ENCODE measurements around the gene FAM222B. TPM values are rescaled to one million over a fixed set of nuclear protein-coding genes. Genes with fewer than 3 reads are reported as not detected.

The FAM222B gene
- polyA plus RNA-seq, 2 of the 4 experiments (the other 2 are of a cell fraction): 10.7 to 15.6 TPM

DNA sequence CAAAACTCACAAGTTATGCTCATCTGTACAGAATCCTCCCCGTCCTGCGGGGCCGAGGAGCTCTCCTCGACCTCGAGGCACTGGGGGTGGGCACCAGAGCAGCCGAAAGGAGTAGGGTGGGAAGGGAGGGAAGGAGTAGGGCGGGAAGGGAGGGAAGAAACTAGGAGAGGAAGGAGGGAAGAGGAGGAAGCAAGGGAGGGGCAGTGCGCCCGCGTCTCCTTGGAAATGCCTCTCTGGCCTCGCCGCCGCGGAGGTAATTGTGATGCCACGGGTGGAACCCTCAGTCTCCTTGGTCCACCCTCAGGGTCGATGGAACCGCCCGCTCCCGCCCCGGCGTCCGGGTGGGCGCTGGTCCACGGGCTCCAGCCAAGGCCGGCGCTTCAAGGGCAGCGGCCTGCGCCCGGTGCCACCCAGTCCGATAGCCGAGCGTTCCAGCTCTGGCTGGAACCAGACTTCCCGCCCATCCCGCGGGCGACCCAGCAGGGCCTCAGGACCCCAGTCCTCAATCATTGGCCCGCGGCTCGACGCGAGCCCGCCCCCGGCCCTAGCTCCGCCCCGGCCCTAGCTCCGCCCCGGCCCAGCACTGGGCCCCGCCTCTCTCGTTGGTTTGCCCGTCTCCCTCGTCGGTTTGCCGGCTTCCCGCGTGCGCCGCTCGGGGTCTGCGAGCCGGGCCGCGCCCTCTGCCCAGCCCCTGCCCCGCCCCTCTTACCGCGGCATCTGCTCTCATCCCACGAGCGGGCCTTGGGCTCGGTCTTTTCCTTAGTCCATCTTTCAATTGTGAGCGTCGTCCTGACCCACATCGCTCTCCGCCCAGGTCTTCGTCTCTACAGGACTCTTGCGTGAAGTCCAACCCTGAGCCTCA lies 131.5 kb downstream of the FAM222B start (continued):
- TF ChIP-seq E2F6 (IDR thresholded peaks at IDR 0.05; ENCODE audit: borderline replicate concordance, low read depth) (peak; percentile 91), REST (IDR thresholded peaks at IDR 0.05) (0 out of 2 replicates have a peak, but pooled peaks have one; percentile 41), CEBPB (IDR thresholded peaks at IDR 0.05) (no peak), POLR2AphosphoS2 (conservative IDR thresholded peaks at IDR 0.05; ENCODE audit: low read length) (0 out of 2 replicates have a peak, but pooled peaks have one; percentile 2), PHF8 (IDR thresholded peaks at IDR 0.05; ENCODE audit: borderline replicate concordance, low read depth) (peak; percentile 82), TFCP2L1 (CRISPR knock-in tag; IDR thresholded peaks at IDR 0.05) (peak; percentile 91)
- TF ChIP-seq, protein P1, sequence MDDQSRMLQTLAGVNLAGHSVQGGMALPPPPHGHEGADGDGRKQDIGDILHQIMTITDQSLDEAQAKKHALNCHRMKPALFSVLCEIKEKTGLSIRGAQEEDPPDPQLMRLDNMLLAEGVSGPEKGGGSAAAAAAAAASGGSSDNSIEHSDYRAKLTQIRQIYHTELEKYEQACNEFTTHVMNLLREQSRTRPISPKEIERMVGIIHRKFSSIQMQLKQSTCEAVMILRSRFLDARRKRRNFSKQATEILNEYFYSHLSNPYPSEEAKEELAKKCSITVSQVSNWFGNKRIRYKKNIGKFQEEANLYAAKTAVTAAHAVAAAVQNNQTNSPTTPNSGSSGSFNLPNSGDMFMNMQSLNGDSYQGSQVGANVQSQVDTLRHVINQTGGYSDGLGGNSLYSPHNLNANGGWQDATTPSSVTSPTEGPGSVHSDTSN (IDR thresholded peaks at IDR 0.05): peak; percentile 49; the same call in 1 of the 2 replicates

DNA sequence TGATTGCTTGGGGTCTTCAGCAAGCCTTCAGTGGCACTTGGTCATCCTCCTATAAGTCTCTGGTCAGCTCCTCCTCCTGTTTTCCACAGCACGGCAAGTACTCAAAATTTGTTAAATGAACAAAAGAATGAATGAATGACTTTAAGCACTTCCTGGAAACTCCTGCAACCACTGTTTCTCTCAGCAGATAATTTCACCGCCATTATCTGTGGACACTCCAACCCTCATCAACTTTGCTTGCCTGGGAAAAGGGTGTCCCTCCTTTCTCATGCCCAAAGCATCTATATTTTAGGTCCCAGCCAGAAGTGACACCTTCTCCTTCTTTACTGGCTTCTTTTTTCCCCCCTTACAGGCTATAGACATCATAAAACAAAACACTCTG lies 135.3 kb downstream of the FAM222B start:
- ChIA-PET POLR2A (interaction anchor here (4.8 kb wide), 1 partner anchor 12 kb away, joined by 54 read pairs; the partner anchor contains the start of gene RPL23A), CTCF (interaction anchor here (0.7 to 17.6 kb wide), 4 partner anchors 12 to 38 kb away, joined by 3 to 335 read pairs (median 14); partner anchors contain the start of genes NEK8, RPL23A and TLCD1)
- Histone ChIP-seq H3K4me2 (no peak overlapping the region), H3K4me1 (peaks cover 10% of the 10 kb centered on the region), H3K4me3 (no peak overlapping the region), H3K27ac (no peak overlapping the region), H3K9me3 (no peaks in the 10 kb centered on the region)
- ATAC-seq: no peak
- DNase-seq (ENCODE audit: low read depth in 1 of 2, low spot score in 1 of 2): no peak
- no peak for FAIRE-seq
- WGBS (ENCODE audit: missing lambda C conversion rate): 89% methylated on average over 2 of the region's 2 CpGs
- no peak for TF ChIP-seq MAZ (IDR thresholded peaks at IDR 0.05; ENCODE audit: borderline replicate concordance, low read depth, low read length)
- no peak for TF ChIP-seq HEYL (CRISPR knock-in tag; IDR thresholded peaks at IDR 0.05)
- no peak for TF ChIP-seq HDAC2 (IDR thresholded peaks at IDR 0.05)

DNA sequence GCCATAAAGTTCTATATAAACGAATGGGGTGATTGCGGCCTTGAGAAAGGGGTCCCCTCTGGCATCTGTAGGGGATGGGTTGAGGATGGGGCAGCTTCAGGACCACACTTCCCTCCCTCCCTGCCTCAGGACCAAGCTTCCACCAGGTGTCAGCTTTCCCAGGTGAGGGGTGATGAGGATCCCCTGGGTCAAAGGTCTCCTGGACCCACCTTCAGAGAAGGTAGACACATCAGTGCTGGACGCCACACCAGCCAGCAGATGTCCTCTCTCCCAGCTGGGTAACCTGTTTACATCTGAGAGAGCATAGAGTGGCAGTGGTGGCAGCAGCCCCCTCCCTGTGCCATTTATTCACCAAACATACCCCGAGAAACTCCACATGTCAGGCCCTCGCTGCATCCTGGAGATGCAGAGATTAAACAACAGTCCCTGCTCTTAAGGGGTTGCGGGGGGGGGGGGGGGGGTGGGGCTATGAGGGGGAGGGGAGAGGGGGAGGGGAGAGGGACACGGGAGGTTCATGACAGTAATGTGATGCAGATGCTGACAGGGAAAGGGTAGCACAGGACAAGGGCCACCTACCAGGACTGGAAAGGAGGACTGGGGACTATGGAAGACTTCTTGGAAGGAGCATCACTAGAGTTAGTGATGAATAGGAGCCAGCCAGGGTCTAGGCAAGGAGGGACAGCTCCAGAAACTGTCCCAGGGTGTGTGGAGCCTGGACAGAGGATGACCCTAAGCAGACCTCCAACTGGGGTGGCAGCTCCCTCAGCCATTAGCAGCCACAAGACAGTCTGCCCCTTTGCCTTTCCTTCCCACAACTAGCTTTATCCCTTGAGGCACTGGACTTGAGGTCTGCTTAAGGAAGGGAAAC lies 135.9 kb downstream of the FAM222B start:
- 56% methylated on average over 5 of the region's 7 CpGs for WGBS (ENCODE audit: missing lambda C conversion rate)
- peaks cover 8% of the 10 kb centered on the region for H3K4me1 ChIP-seq
- POLR2A ChIA-PET: no interaction called here
- no peaks in the 10 kb centered on the region for H3K9me3 ChIP-seq
- FAIRE-seq (no peak), DNase-seq (ENCODE audit: low read depth in 1 of 2, low spot score in 1 of 2) (no peak), ATAC-seq (no peak)
- H3K4me3 ChIP-seq: no peak overlapping the region
- no peak for TF ChIP-seq MYC (IDR thresholded peaks at IDR 0.05; ENCODE audit: borderline replicate concordance, low read length)
- no peak for TF ChIP-seq NPAS2 (CRISPR knock-in tag; IDR thresholded peaks at IDR 0.05; ENCODE audit: borderline replicate concordance)
- no peak for TF ChIP-seq KDM1A (IDR thresholded peaks at IDR 0.05; ENCODE audit: low read depth)
- TF ChIP-seq TP53 (CRISPR knock-in tag; IDR thresholded peaks at IDR 0.05): no peak
- TF ChIP-seq ZC3H11A (IDR thresholded peaks at IDR 0.05): no peak
- TF ChIP-seq ATOH8 (CRISPR knock-in tag; IDR thresholded peaks at IDR 0.05; ENCODE audit: low read depth): no peak
- TF ChIP-seq NFE2L2 (conservative IDR thresholded peaks at IDR 0.05; ENCODE audit: low read length): no peak
- no peak for TF ChIP-seq RAD21 (conservative IDR thresholded peaks at IDR 0.05 in 1 of 2, IDR thresholded peaks at IDR 0.05 in 1 of 2)
- CTCF ChIA-PET: interaction anchor here (0.7 to 17.6 kb wide), 4 partner anchors 13 to 58 kb away, joined by 3 to 335 read pairs (median 3); partner anchors contain the start of gene RPL23A
- no peak overlapping the region for H3K4me2 ChIP-seq
- H3K27ac ChIP-seq: no peak overlapping the region

All from A549 (cell line).